BLaER1 treated with 17β-estradiol and CSF1 and Interleukin-3, amounts not matched to agents 10 nM and 100 nM (cell line): ENCODE data around the gene IRGQ.

ENCODE experiments used
- H3K27ac ChIP-seq, 11 experiments: shearing (Covaris generic); formaldehyde crosslinking; 2 replicates each; pipeline ENCODE4 v1.8.1; 2022
- H3K27me3 ChIP-seq, 11 experiments: shearing (Covaris generic); formaldehyde crosslinking; 2 replicates each; pipeline ENCODE4 v1.8.1; 2022
- H3K36me3 ChIP-seq, 11 experiments: shearing (Covaris generic); formaldehyde crosslinking; 2 replicates each; pipeline ENCODE4 v1.8.1; 2022
- H3K4me1 ChIP-seq, 10 experiments: shearing (Covaris generic); formaldehyde crosslinking; 2 replicates each; pipeline ENCODE4 v1.8.1; 2022
- H3K4me2 ChIP-seq, 11 experiments: shearing (Covaris generic); formaldehyde crosslinking; 2 replicates each; pipeline ENCODE4 v1.8.1; 2022
- H3K4me3 ChIP-seq, 10 experiments: shearing (Covaris generic); formaldehyde crosslinking; 2 replicates each; pipeline ENCODE4 v1.8.1; 2022
- H3K9ac ChIP-seq, 11 experiments: shearing (Covaris generic); formaldehyde crosslinking; 2 replicates each; pipeline ENCODE4 v1.8.1; 2022
- H3K9me3 ChIP-seq, 11 experiments: shearing (Covaris generic); formaldehyde crosslinking; replicated peaks in 1 of 11; 2 replicates each; pipeline ENCODE4 v1.8.1; 2022
- H4K20me1 ChIP-seq, 11 experiments: shearing (Covaris generic); formaldehyde crosslinking; 2 replicates each; pipeline ENCODE4 v1.8.1; 2022
- Cebpa-rat ChIP-seq, 11 experiments: shearing (Covaris generic); IDR thresholded peaks; 2 replicates each; pipeline ENCODE4 v1.8.1; 2022

Gene IRGQ

DNA sequence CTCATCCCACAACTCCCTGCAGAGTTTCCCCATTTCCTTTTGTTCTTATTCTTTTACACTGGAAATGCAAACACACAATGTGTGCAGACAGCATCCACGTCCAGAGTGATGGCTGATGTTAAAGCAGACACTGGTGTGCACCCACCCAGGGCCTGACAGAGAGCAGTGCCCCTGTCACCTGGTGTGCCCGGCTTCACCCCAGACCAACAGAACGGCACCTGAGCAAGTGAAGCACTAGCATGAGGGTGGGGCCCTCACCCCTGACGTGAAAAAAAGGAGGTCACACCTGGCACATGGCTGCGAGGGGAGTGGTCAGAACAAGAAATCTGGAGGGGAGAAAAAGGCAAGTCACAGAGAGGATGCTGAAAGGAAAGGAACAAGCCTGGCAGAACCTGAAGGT is 50.7 kb downstream of the IRGQ start:
- Histone ChIP-seq H3K36me3 (peaks cover 68 to 87% (median 84%) of the 10 kb centered on the region in 11 experiments), H3K4me2 (peak overlapping the region in 10 of 11 experiments; percentile 10 to 72 (median 40); a peak in 17 of 22 replicates), H3K27me3 (no peaks in the 10 kb centered on the region), H3K9me3 (peaks cover 0 to 1% (median 0%) of the 10 kb centered on the region in 11 experiments; a peak in 2 of 22 replicates), H3K9ac (peak overlapping the region in 4 of 11 experiments; percentile 1 to 27 (median 16); a peak in 3 of 22 replicates), H3K4me1 (peaks cover 0 to 26% (median 24%) of the 10 kb centered on the region in 10 experiments; a peak in 17 of 20 replicates), H4K20me1 (peaks cover 0 to 8% (median 0%) of the 10 kb centered on the region in 11 experiments; a peak in 2 of 22 replicates), H3K4me3 (no peak overlapping the region), H3K27ac (peak overlapping the region in 2 of 11 experiments; percentile 4 to 29; a peak in 1 of 22 replicates)
- no peak for TF ChIP-seq Cebpa-rat (IDR thresholded peaks at IDR 0.05)

DNA sequence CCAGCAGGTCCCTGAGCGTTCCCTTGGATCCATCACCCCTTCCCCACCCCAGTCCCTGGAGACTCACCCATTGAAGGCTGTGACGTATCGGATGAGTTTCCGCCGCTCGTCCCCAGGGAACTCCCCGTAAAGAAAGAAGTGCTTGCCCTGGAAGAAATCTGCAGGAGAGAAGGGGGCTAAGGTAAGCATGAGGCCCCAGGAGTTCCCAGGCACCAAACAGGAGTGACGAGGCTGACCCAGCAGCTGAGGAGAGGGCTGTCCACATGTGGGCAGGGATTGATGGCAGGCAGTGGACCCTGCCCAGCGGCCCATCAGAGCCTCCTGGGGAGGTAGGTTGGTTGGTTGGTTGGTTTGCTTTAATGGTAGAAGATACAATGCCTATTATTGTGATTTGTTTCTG is 51.9 kb downstream of the IRGQ start:
- H3K27ac ChIP-seq, result no peak overlapping the region
- H3K4me2 ChIP-seq, result peak overlapping the region in 8 of 11 experiments; percentile 13 to 72 (median 57); a peak in 15 of 22 replicates

DNA sequence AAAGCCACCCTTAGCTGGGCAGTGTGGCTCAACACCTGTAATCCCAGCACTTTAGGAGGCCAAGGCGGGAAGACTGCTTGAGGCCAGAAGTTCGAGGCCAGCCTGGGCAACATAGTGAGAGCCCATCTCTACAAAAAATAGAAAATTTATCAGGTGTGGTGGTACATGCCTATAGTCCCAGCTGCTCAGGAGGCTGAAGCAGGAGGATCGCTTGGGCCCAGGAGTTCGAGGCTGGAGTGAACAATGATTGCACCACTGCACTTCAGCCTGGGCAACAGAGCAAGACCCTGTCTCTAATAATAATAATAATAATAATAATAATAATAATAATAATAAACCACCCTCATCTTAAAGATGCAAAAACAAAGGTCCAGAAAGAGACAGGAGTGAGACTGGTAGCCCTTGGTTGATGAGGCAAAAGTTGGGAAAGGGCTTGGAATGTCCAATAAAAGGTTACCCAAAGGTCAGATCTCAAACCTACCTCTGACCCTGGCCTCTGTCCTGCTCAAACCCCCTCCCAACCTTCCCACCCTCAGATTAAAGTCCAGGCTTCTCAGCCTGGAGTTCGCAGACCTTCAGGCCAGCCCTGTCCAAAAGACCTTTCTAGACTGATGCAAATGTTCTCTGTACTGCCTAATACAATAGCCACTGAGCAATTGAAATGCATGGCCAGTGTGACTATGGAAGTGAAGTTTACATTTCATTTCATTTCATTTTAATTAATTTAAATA is 53.8 kb downstream of the IRGQ start:
- Histone ChIP-seq H3K27ac (no peak overlapping the region), H3K9me3 (peaks cover 13 to 19% (median 14%) of the 10 kb centered on the region in 11 experiments), H3K9ac (no peak overlapping the region), H4K20me1 (peaks cover 0 to 8% (median 0%) of the 10 kb centered on the region in 11 experiments; a peak in 2 of 22 replicates), H3K4me1 (peaks cover 0 to 26% (median 24%) of the 10 kb centered on the region in 10 experiments; a peak in 17 of 20 replicates), H3K27me3 (no peaks in the 10 kb centered on the region), H3K4me3 (no peak overlapping the region), H3K4me2 (no peak overlapping the region), H3K36me3 (peaks cover 82 to 98% (median 92%) of the 10 kb centered on the region in 11 experiments)
- TF ChIP-seq Cebpa-rat (IDR thresholded peaks at IDR 0.05), result no peak

More for the DNA sequence above, 51.9 kb downstream of the IRGQ start:
- Histone ChIP-seq H3K36me3 (peaks cover 68 to 87% (median 84%) of the 10 kb centered on the region in 11 experiments), H3K9ac (0 out of 22 replicates have a peak overlapping the region, but pooled peaks of 3 of the 11 experiments have one; percentile 7 to 25 (median 24)), H3K4me1 (peaks cover 0 to 26% (median 24%) of the 10 kb centered on the region in 10 experiments; a peak in 17 of 20 replicates), H3K9me3 (peaks cover 6 to 13% (median 7%) of the 10 kb centered on the region in 11 experiments), H3K27me3 (no peaks in the 10 kb centered on the region), H3K4me3 (no peak overlapping the region), H4K20me1 (peaks cover 0 to 8% (median 0%) of the 10 kb centered on the region in 11 experiments; a peak in 2 of 22 replicates)
- TF ChIP-seq Cebpa-rat (IDR thresholded peaks at IDR 0.05), result no peak

DNA sequence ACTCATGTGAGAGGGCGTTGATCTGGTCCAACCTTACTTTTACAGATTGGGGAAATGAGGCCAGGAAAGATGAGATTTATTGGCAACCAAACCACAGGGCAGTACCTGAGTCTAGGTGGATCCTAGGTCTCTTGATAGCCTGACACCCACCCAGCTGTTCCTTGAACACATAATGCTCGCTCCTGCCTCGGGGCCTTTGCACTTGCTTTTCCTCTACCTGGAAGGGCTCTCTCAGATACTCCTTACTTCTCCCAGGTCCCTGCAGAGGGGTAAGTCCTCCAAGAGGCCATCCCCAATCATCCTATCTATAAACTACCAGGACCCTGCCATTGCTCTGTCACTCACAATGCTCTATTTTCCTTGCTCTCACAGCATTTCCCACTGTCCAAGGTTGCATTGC is 55.6 kb downstream of the IRGQ start:
- no peak for TF ChIP-seq Cebpa-rat (IDR thresholded peaks at IDR 0.05)
- Histone ChIP-seq H3K27me3 (no peaks in the 10 kb centered on the region), H3K27ac (no peak overlapping the region), H3K4me3 (no peak overlapping the region), H4K20me1 (peaks cover 0 to 1% (median 0%) of the 10 kb centered on the region in 11 experiments; a peak in 2 of 22 replicates), H3K4me2 (no peak overlapping the region), H3K36me3 (peaks cover 81 to 99% (median 89%) of the 10 kb centered on the region in 11 experiments), H3K9me3 (peaks cover 13 to 19% (median 14%) of the 10 kb centered on the region in 11 experiments), H3K9ac (no peak overlapping the region), H3K4me1 (peaks cover 0 to 19% (median 17%) of the 10 kb centered on the region in 10 experiments; a peak in 17 of 20 replicates)

DNA sequence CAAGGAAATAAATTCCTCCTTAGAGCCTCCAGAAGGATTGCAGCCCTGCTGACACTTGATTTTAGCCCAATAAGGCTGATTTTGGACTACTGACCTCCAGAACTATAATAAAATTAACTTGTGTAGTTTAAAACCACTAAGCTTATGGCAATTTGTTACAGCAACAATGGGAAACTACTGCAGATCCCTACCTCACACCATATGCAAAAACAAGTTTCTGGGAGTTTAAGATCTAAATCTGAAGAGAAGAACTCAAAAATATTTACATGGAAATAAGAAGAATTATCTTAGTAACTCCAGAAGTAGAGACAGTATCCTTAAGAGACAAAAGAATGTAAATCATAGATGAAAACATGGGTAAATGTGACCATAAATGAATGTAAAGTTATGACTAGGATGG is 57.0 kb downstream of the IRGQ start:
- no peak overlapping the region for H3K4me3 ChIP-seq
- no peak overlapping the region for H3K9ac ChIP-seq
- H3K27me3 ChIP-seq, result no peaks in the 10 kb centered on the region
- peaks cover 0 to 3% (median 0%) of the 10 kb centered on the region in 11 experiments; a peak in 3 of 22 replicates for H4K20me1 ChIP-seq
- TF ChIP-seq Cebpa-rat (IDR thresholded peaks at IDR 0.05), result no peak
- peaks cover 13 to 19% (median 14%) of the 10 kb centered on the region in 11 experiments for H3K9me3 ChIP-seq
- H3K36me3 ChIP-seq, result peaks cover 66 to 84% (median 79%) of the 10 kb centered on the region in 11 experiments
- peaks cover 0 to 13% (median 10%) of the 10 kb centered on the region in 10 experiments; a peak in 16 of 20 replicates for H3K4me1 ChIP-seq
- no peak overlapping the region for H3K4me2 ChIP-seq
- no peak overlapping the region for H3K27ac ChIP-seq

DNA sequence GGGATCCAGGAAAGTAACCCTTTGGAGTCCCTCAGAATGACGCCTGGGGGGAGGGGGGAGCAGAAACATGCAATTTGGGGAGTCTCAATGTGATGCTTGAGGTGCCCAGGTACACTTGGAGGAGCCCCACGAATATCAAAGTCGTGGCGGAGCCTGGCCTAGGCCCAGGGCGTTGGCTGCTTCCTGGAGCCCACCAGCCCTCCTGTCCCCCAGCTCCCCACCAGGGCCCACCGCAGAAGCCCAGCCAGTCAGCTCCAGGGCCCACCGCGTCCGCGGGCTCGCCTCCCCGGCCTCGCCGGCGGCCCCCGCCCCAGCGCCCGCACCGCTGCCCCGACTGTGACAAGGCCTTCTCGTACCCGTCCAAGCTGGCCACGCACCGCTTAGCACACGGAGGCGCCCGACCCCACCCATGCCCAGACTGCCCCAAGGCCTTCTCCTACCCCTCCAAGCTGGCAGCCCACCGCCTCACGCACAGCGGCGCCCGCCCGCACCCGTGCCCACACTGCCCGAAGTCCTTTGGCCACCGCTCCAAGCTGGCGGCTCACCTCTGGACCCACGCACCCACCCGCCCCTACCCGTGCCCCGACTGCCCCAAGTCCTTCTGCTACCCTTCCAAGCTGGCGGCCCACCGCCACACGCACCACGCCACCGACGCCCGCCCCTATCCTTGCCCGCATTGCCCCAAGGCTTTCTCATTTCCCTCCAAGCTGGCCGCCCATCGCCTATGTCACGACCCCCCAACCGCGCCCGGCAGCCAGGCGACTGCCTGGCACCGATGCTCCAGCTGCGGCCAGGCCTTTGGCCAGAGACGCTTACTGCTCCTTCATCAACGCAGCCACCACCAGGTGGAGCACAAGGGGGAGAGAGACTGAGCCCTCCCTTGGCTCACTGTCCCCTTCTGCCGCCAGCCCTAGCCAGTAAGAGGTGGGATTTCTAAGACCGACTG is 60.8 kb downstream of the IRGQ start:
- peak overlapping the region in 2 of 11 experiments; percentile 8 to 20; a peak in 1 of 22 replicates for H3K9ac ChIP-seq
- H3K9me3 ChIP-seq, result peaks cover 13 to 19% (median 14%) of the 10 kb centered on the region in 11 experiments
- peak overlapping the region in 5 of 11 experiments; percentile 5 to 83 (median 26); a peak in 4 of 22 replicates for H3K27ac ChIP-seq
- H3K4me3 ChIP-seq, result no peak overlapping the region
- TF ChIP-seq Cebpa-rat (IDR thresholded peaks at IDR 0.05), result no peak
- H4K20me1 ChIP-seq, result peaks cover 0 to 7% (median 0%) of the 10 kb centered on the region in 11 experiments; a peak in 3 of 22 replicates
- no peaks in the 10 kb centered on the region for H3K27me3 ChIP-seq
- H3K4me1 ChIP-seq, result peaks cover 12 to 36% (median 29%) of the 10 kb centered on the region in 10 experiments
- H3K36me3 ChIP-seq, result peaks cover 28 to 46% (median 40%) of the 10 kb centered on the region in 11 experiments
- peak overlapping the region in 3 of 11 experiments; percentile 47 to 99 (median 50); a peak in 4 of 22 replicates for H3K4me2 ChIP-seq
